Calu3 (cell line): ENCODE results near the gene SMIM7. TPM values are rescaled to one million over a fixed set of nuclear protein-coding genes. Genes with fewer than 3 reads are reported as not detected.
A peak's percentile ranks its signal among the peaks of the same experiment; 100 is the strongest.

Experiments used
- BruUV-seq: library from RNA; stranded (reverse); fragments of 400-500 nt; replicated peaks from 2 replicates; lab custom pipeline; 2021; lab: Mats Ljungman, UMichigan
- CTCF ChIA-PET: fragments of 300-600 bp; sonication (Branson Sonifier 250); formaldehyde crosslinking; loops from one replicate; lab custom pipeline; 2022; ENCODE audit warnings: antibody characterized with exemption; lab: Charles Lee
- DNase-seq: peaks from one replicate; pipeline ENCODE4 v3.0.0; 2022
- H3K27ac Mint-ChIP-seq: one replicate; pipeline ENCODE4 v1.8.0; 2022; ENCODE audit warnings: mixed read lengths; ENCODE audit not compliant: unreplicated experiment
- H3K27me3 Mint-ChIP-seq: one replicate; pipeline ENCODE4 v1.8.0; 2022; ENCODE audit warnings: mixed read lengths; ENCODE audit not compliant: unreplicated experiment
- H3K36me3 Mint-ChIP-seq: one replicate; pipeline ENCODE4 v1.8.0; 2022; ENCODE audit warnings: mild to moderate bottlenecking, moderate library complexity, mixed read lengths; ENCODE audit not compliant: insufficient read depth, unreplicated experiment
- H3K4me1 Mint-ChIP-seq: one replicate; pipeline ENCODE4 v1.8.0; 2022; ENCODE audit warnings: mild to moderate bottlenecking, low read depth, mixed read lengths; ENCODE audit not compliant: unreplicated experiment
- H3K4me3 Mint-ChIP-seq: one replicate; pipeline ENCODE4 v1.8.0; 2022; ENCODE audit warnings: mild to moderate bottlenecking, low read depth, moderate library complexity, mixed read lengths; ENCODE audit not compliant: unreplicated experiment
- H3K9me3 Mint-ChIP-seq: one replicate; pipeline ENCODE4 v1.8.0; 2022; ENCODE audit warnings: low read depth, mixed read lengths; ENCODE audit not compliant: unreplicated experiment
- CTCF ChIP-seq: fragments of 200-600 bp; IDR thresholded peaks from one replicate; pipeline ENCODE4 v1.8.0; 2022; ENCODE audit warnings: antibody characterized with exemption; ENCODE audit not compliant: unreplicated experiment
- intact Hi-C: fragments of 100-400 bp; cut with micrococcal nuclease; formaldehyde crosslinking; loops from one replicate; pipeline ENCODE4 v1.10.0; 2022; ENCODE audit not compliant: unreplicated experiment
- total RNA-seq: library from RNA; stranded (reverse); gene quantifications from 2 replicates; pipeline ENCODE4 v1.2.3, GENCODE V29; 2022

The SMIM7 gene
- total RNA-seq, 1 experiment from 2014 or later = 40.9 TPM

GRCh38 chr19:16628183-16628983 lies 31.6 kb downstream of the SMIM7 start, which contains the start of gene MED26:
Gene MED26, minus strand, starts transcription at chr19:16628204. Its CDS starts 261 bp downstream, at chr19:16627943.
- H3K4me1 Mint-ChIP-seq = peaks cover 9% of the 10 kb centered on the region
- peak within 1 kb of the TSS; percentile 67 for H3K27ac Mint-ChIP-seq
- no peaks in the 10 kb centered on the region for H3K27me3 Mint-ChIP-seq
- H3K4me3 Mint-ChIP-seq = peak within 1 kb of the TSS; percentile 85
- no TSS peak for BruUV-seq
- CTCF ChIA-PET = no interaction called here
- peaks cover 35% of the 10 kb centered on the region for H3K36me3 Mint-ChIP-seq
- DNase-seq = peak; percentile 91
- no peak for TF ChIP-seq CTCF
- no peaks in the 10 kb centered on the region for H3K9me3 Mint-ChIP-seq
- intact Hi-C loops = no loop called here

- BruUV-seq = no TSS peak
Measured at GRCh38 chr19:16627928-16628182, 32.1 kb downstream of the SMIM7 start.

GRCh38 chr19:16627193-16627927 lies 32.6 kb downstream of the SMIM7 start:
- Mint-ChIP-seq H3K36me3 (peaks cover 35% of the 10 kb centered on the region), H3K9me3 (no peaks in the 10 kb centered on the region), H3K27ac (peak overlapping the region; percentile 67), H3K4me3 (peak overlapping the region; percentile 85), H3K27me3 (no peaks in the 10 kb centered on the region), H3K4me1 (peaks cover 9% of the 10 kb centered on the region)
- DNase-seq = no peak
- no peak for TF ChIP-seq CTCF
- intact Hi-C loops = no loop called here
- no TSS peak for BruUV-seq
- CTCF ChIA-PET = no interaction called here

More at GRCh38 chr19:16627928-16628182, 32.1 kb downstream of the SMIM7 start:
- Mint-ChIP-seq H3K27me3 (no peaks in the 10 kb centered on the region), H3K9me3 (no peaks in the 10 kb centered on the region), H3K4me1 (peaks cover 9% of the 10 kb centered on the region), H3K36me3 (peaks cover 35% of the 10 kb centered on the region), H3K27ac (no peak overlapping the region), H3K4me3 (peak overlapping the region; percentile 85)
- CTCF ChIA-PET = no interaction called here
- intact Hi-C loops = no loop called here
- TF ChIP-seq CTCF = no peak
- DNase-seq = no peak

GRCh38 chr19:16626796-16627192 lies 33.1 kb downstream of the SMIM7 start:
- Mint-ChIP-seq H3K27ac (peak overlapping the region; percentile 67), H3K36me3 (peaks cover 29% of the 10 kb centered on the region), H3K9me3 (no peaks in the 10 kb centered on the region), H3K27me3 (no peaks in the 10 kb centered on the region), H3K4me3 (peak overlapping the region; percentile 85), H3K4me1 (peaks cover 12% of the 10 kb centered on the region)
- CTCF ChIA-PET = no interaction called here
- no peak for DNase-seq
- TF ChIP-seq CTCF = no peak
- intact Hi-C loops = no loop called here
- no TSS peak for BruUV-seq
